ENCODE data around the gene IQCC. TPM values are rescaled to one million over a fixed set of nuclear protein-coding genes. Genes with fewer than 3 reads are reported as not detected.

The IQCC gene
- polyA plus RNA-seq, 4 donors, result 5.6 to 9.8 (median 7.3) TPM

GRCh38 chr1:32255072-32256071 lies 49.9 kb downstream of the IQCC start:
- DNase-seq (ENCODE audit: low read depth in 4 of 4, low spot score in 3 of 4), result no peak

GRCh38 chr1:32256473-32257226 lies 51.2 kb downstream of the IQCC start:
- no peak for DNase-seq (ENCODE audit: low read depth in 4 of 4, low spot score in 3 of 4)

- no peak for DNase-seq (ENCODE audit: low read depth in 4 of 4, low spot score in 3 of 4)
These were observed 51.7 kb downstream of the IQCC start for GRCh38 chr1:32257227-32257508.

Other genes starting within 250 kb of the IQCC start
- 100 to 1,000 TPM; 234 to 302 (median 251) TPM for gene KHDRBS1, start 191.8 kb upstream of the IQCC start, polyA plus RNA-seq (ENCODE audit: insufficient read length in 4 of 4)
- 10 to 100 TPM; 17.9 to 25.0 (median 21.3) TPM for gene TMEM39B, start 132.7 kb upstream of the IQCC start, polyA plus RNA-seq (ENCODE audit: insufficient read length in 4 of 4)
- 10 to 100 TPM; 28.3 to 39.6 (median 33.9) TPM for gene KPNA6, start 97.6 kb upstream of the IQCC start, polyA plus RNA-seq (ENCODE audit: insufficient read length in 4 of 4)
- 10 to 100 TPM; 45.2 to 46.7 (median 45.2) TPM for gene TXLNA, start 26.0 kb upstream of the IQCC start, polyA plus RNA-seq (ENCODE audit: insufficient read length in 4 of 4)
- 10 to 100 TPM; 21.1 to 29.0 (median 25.1) TPM for gene CCDC28B, start 5.1 kb upstream of the IQCC start, polyA plus RNA-seq (ENCODE audit: insufficient read length in 4 of 4)
- 1 to 10 TPM in 2 of 4 donors, under 1 TPM in 2; 0.34 to 2.0 (median 0.82) TPM for gene DCDC2B, start 3.4 kb downstream of the IQCC start, polyA plus RNA-seq (ENCODE audit: insufficient read length in 4 of 4)
- gene TMEM234, start 16.7 kb downstream of the IQCC start, polyA plus RNA-seq (ENCODE audit: insufficient read length in 4 of 4), result 10 to 100 TPM; 17.1 to 30.8 (median 24.2) TPM
- 100 to 1,000 TPM; 155 to 187 (median 164) TPM for gene EIF3I, start 16.7 kb downstream of the IQCC start, polyA plus RNA-seq (ENCODE audit: insufficient read length in 4 of 4)
- 10 to 100 TPM in 2 of 4 donors, 1 to 10 TPM in 2; 3.8 to 12.9 (median 9.8) TPM for gene FAM167B, start 41.6 kb downstream of the IQCC start, polyA plus RNA-seq (ENCODE audit: insufficient read length in 4 of 4)
- 1 to 10 TPM; 1.3 to 7.4 (median 4.5) TPM for gene LCK, start 45.6 kb downstream of the IQCC start, polyA plus RNA-seq (ENCODE audit: insufficient read length in 4 of 4)
- gene HDAC1, start 86.4 kb downstream of the IQCC start, polyA plus RNA-seq (ENCODE audit: insufficient read length in 4 of 4), result 100 to 1,000 TPM in 3 of 4 donors, 10 to 100 TPM in 1; 77.5 to 201 (median 189) TPM
- 100 to 1,000 TPM; 388 to 468 (median 433) TPM for gene MARCKSL1, start 130.6 kb downstream of the IQCC start, polyA plus RNA-seq (ENCODE audit: insufficient read length in 4 of 4)
- gene FAM229A, start 156.8 kb downstream of the IQCC start, polyA plus RNA-seq (ENCODE audit: insufficient read length in 4 of 4), result 10 to 100 TPM in 1 of 4 donors, 1 to 10 TPM in 3; 2.5 to 11.8 (median 4.9) TPM
- gene TSSK3, start 156.9 kb downstream of the IQCC start, polyA plus RNA-seq (ENCODE audit: insufficient read length in 4 of 4), result 1 to 10 TPM; 1.5 to 6.2 (median 2.6) TPM
- gene BSDC1, start 188.8 kb downstream of the IQCC start, polyA plus RNA-seq (ENCODE audit: insufficient read length in 4 of 4), result 10 to 100 TPM; 57.3 to 65.8 (median 60.2) TPM

All from left renal pelvis (tissue), 4 donors.